Measurements from ENCODE around the gene KLF9. TPM values are rescaled to one million over a fixed set of nuclear protein-coding genes. Genes with fewer than 3 reads are reported as not detected.
A peak's percentile ranks its signal among the peaks of the same experiment; 100 is the strongest.
"Not testable (repeated sequence)": the region's sequence is repeated elsewhere in the genome, so short reads cannot be mapped to it uniquely, and the experiment has no call there.

The KLF9 gene
- total RNA-seq, 4 donors from 2014 or later = 60.3 to 111 (median 82.9) TPM

DNA sequence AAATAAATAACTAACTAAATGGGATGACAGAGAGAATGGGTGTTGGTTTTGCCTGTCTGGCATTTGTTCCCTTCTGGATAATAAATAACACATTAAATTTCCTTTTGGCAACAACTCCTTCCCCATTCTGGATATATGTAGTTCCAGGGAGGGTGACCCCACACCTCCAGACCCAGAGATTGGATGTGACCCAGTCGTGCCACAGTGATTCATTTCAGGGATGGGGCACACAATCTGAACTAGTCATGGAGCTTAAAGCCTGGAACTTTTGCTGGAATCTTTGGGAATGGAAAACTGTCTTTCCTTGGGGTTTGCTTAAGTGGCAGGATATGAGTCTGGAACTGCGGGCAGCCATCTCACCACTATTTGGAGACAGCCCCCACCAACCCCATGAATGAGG is 11.3 kb downstream of the KLF9 start:
- intact Hi-C loops (cut with DNase I; ENCODE audit: low total_unique reads) (no loop called here), in situ Hi-C loops (cut with MboI; ENCODE audit: low pct_ligation_motif_present in 1 of 4, low pct_unique_long_range_greater_than_20kb in 1 of 4, low sequenced_read_pairs in 3 of 4) (loop anchor here in 3 of 4 donors (10.0 kb wide), 3 partner anchors 58 to 192 kb away; no protein-coding TSS in a partner anchor)
- no peaks in the 10 kb centered on the region for H3K36me3 ChIP-seq
- H3K27ac ChIP-seq = peak overlapping the region; percentile 81 to 86 (median 82)
- TF ChIP-seq POLR2AphosphoS5 (IDR thresholded peaks at IDR 0.05) = no peak
- WGBS, 2 donors (ENCODE audit: low coverage in 1 of 2) = 29 to 83% methylated on average over 1 to 2 of the region's 2 CpGs
- H3K27me3 ChIP-seq = no peaks in the 10 kb centered on the region
- no peaks in the 10 kb centered on the region for H3K9me3 ChIP-seq
- no peak overlapping the region for H3K4me3 ChIP-seq
- DNase-seq = no peak
- peaks cover 59 to 98% (median 80%) of the 10 kb centered on the region in 4 donors for H3K4me1 ChIP-seq

DNA sequence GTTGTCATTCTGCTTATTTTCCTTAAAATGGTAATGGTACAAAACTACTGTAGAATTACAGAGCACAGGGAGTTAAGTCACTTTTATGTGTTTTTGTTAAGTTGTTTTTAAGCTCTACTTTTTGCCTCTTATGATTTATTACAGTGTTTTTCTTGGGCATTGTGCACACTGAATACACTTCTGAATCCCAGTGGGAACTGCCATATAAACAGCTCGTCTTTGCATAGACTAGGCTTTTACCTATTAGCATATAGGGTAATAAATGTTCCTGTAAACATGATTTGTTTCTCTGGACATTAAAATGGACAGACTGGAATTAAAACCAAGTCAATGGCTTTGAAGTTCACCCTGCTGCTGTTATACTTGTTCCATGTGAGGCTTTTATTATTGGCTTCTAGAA is 12.2 kb downstream of the KLF9 start:
- no peak overlapping the region for H3K4me3 ChIP-seq
- H3K4me1 ChIP-seq = peaks cover 59 to 98% (median 79%) of the 10 kb centered on the region in 4 donors
- no peak for DNase-seq
- TF ChIP-seq POLR2AphosphoS5 (IDR thresholded peaks at IDR 0.05) (peak in 1 of 3 donors; percentile 10), POLR2A (IDR thresholded peaks at IDR 0.05) (no peak)
- no peaks in the 10 kb centered on the region for H3K36me3 ChIP-seq
- no peaks in the 10 kb centered on the region for H3K9me3 ChIP-seq
- 33 to 46% methylated on average over 1 of the region's 1 CpG for WGBS, 2 donors (ENCODE audit: low coverage in 1 of 2)
- no peaks in the 10 kb centered on the region for H3K27me3 ChIP-seq
- intact Hi-C loops (cut with DNase I; ENCODE audit: low total_unique reads) = no loop called here
- H3K27ac ChIP-seq = peak overlapping the region in 3 of 4 donors; percentile 81 to 86 (median 82)
- in situ Hi-C loops (cut with MboI; ENCODE audit: low pct_ligation_motif_present in 1 of 4, low pct_unique_long_range_greater_than_20kb in 1 of 4, low sequenced_read_pairs in 3 of 4) = loop anchor here in 3 of 4 donors (10.0 kb wide), 3 partner anchors 57 to 193 kb away; no protein-coding TSS in a partner anchor

DNA sequence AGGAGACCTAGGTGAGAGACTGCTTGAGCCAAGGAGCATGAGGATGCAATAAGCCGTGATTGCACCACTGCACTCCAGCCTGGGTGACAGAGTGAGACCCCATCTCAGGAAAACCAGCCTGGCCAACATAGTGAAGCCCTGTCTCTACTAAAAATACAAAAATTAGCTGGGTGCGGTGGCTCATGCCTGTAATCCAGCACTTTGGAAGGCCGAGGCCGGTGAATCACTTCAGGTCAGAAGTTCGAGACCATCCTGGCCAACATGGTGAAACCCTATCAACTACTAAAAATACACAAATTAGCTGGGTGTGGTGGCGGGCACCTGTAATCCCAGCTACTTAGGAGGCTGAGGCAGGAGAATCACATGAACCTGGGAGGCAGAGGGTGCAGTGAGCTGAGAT is 13.2 kb downstream of the KLF9 start:
- in situ Hi-C loops (cut with MboI; ENCODE audit: low pct_ligation_motif_present in 1 of 4, low pct_unique_long_range_greater_than_20kb in 1 of 4, low sequenced_read_pairs in 3 of 4) = loop anchor here in 3 of 4 donors (10.0 kb wide), 3 partner anchors 56 to 194 kb away; no protein-coding TSS in a partner anchor
- H3K4me3 ChIP-seq; H3K9me3 ChIP-seq; H3K36me3 ChIP-seq; intact Hi-C loops (cut with DNase I; ENCODE audit: low total_unique reads); DNase-seq; H3K27me3 ChIP-seq: not testable (repeated sequence)
- WGBS, 2 donors (ENCODE audit: low coverage in 1 of 2) = 99 to 100% methylated on average over 1 to 6 of the region's 6 CpGs
- Histone ChIP-seq H3K4me1 (peaks cover 57 to 98% (median 74%) of the 10 kb centered on the region in 4 donors), H3K27ac (peak overlapping the region in 1 of 4 donors; percentile 82)

DNA sequence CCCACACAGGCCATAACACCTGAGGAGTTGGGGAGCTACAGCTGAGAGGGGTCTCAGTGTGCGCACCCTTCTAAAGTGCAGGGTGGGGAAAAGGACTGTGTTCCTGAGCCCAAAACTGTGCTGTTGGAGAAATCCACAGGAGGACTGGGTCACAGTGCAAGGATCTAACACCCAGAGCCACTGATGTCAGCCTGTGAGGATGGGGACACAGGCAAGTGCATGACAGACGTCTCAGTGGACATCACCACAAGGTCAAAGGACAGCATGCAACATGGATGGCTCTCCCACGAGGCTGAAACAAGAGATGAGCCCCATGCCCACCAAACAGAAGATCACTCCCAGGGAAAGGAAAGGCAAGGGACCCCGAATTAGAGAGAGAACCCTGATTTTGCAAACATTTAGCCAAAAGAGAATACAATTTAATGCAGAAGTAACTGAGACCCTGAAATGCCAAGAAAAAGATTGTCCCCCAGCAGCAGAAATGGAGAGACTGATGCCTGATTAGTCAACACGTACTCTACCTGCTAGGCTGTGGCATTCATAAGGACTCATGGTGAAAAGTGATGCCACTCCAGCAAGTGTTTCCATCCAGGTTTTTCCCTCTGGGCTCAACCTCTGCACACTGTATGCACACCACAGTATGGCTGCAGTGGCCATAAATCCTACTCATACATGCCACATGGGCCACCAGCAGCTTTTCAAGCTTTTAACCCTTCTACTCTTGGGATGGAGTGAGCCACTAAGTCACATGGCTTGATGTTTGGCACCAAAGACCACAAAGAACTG is 14.2 kb downstream of the KLF9 start:
- in situ Hi-C loops (cut with MboI; ENCODE audit: low pct_ligation_motif_present in 1 of 4, low pct_unique_long_range_greater_than_20kb in 1 of 4, low sequenced_read_pairs in 3 of 4) = loop anchor here in 3 of 4 donors (10.0 kb wide), 3 partner anchors 55 to 195 kb away; no protein-coding TSS in a partner anchor
- Histone ChIP-seq H3K4me1 (peaks cover 48 to 97% (median 65%) of the 10 kb centered on the region in 4 donors), H3K27ac (peak overlapping the region in 3 of 4 donors; percentile 13 to 70 (median 70)), H3K4me3 (no peak overlapping the region), H3K27me3 (no peaks in the 10 kb centered on the region), H3K36me3 (no peaks in the 10 kb centered on the region), H3K9me3 (no peaks in the 10 kb centered on the region)
- WGBS, 2 donors (ENCODE audit: low coverage in 1 of 2) = 86 to 100% methylated on average over 2 to 5 of the region's 5 CpGs
- TF ChIP-seq POLR2AphosphoS5 (IDR thresholded peaks at IDR 0.05) (no peak), POLR2A (IDR thresholded peaks at IDR 0.05) (no peak), EP300 (IDR thresholded peaks at IDR 0.05; ENCODE audit: low read depth) (no peak)
- TF ChIP-seq, protein P1, sequence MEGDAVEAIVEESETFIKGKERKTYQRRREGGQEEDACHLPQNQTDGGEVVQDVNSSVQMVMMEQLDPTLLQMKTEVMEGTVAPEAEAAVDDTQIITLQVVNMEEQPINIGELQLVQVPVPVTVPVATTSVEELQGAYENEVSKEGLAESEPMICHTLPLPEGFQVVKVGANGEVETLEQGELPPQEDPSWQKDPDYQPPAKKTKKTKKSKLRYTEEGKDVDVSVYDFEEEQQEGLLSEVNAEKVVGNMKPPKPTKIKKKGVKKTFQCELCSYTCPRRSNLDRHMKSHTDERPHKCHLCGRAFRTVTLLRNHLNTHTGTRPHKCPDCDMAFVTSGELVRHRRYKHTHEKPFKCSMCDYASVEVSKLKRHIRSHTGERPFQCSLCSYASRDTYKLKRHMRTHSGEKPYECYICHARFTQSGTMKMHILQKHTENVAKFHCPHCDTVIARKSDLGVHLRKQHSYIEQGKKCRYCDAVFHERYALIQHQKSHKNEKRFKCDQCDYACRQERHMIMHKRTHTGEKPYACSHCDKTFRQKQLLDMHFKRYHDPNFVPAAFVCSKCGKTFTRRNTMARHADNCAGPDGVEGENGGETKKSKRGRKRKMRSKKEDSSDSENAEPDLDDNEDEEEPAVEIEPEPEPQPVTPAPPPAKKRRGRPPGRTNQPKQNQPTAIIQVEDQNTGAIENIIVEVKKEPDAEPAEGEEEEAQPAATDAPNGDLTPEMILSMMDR (IDR thresholded peaks at IDR 0.05) = no peak
- DNase-seq = no peak
- intact Hi-C loops (cut with DNase I; ENCODE audit: low total_unique reads) = no loop called here

DNA sequence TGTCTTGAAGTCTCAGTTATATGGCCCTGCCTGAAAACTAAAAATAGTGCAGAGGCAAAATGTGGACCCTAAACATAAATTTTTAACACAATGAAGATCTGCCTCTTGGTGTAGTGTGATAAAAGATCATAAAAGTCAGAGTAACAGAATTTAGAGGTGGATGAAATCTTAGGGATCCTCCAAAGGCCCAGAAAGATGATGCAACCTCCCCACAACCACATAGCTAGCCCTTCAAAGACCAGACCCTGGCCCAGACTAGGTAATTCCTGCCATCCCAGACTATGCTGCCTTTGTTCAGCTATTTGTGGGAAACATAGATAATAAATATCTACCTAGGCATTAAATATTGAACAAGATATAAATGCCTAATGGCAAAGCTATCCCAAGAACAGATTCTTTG is 15.3 kb downstream of the KLF9 start:
- Histone ChIP-seq H3K9me3 (no peaks in the 10 kb centered on the region), H3K4me1 (peaks cover 36 to 97% (median 60%) of the 10 kb centered on the region in 4 donors), H3K36me3 (no peaks in the 10 kb centered on the region), H3K4me3 (no peak overlapping the region), H3K27ac (peak overlapping the region; percentile 67 to 70 (median 70)), H3K27me3 (no peaks in the 10 kb centered on the region)
- TF ChIP-seq POLR2AphosphoS5 (IDR thresholded peaks at IDR 0.05) = no peak
- TF ChIP-seq POLR2A (IDR thresholded peaks at IDR 0.05) = no peak
- intact Hi-C loops (cut with DNase I; ENCODE audit: low total_unique reads) = no loop called here
- in situ Hi-C loops (cut with MboI; ENCODE audit: low pct_ligation_motif_present in 1 of 4, low pct_unique_long_range_greater_than_20kb in 1 of 4, low sequenced_read_pairs in 3 of 4) = no loop called here
- DNase-seq = no peak

DNA sequence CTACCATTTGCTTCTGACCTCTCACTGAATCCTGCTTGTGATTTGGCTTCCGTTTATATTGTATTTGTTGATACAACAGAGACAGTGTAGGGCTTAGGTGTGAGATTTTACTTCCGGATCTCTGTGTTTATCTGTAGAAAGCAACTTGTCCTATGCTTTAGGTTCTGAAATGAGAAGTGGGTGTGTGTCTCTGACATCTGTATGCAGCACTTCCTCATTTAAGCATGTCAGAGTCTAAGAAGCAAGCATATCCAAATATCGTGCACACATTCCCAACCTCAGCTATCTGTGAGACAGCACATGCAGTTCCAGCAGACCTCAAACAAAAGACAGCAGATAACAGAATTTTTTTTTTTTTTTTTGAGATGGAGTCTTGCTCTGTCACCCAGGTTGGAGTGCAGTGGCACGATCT is 16.3 kb downstream of the KLF9 start:
- intact Hi-C loops (cut with DNase I; ENCODE audit: low total_unique reads) = no loop called here
- 0 to 24% methylated on average over 3 to 4 of the region's 4 CpGs for WGBS, 2 donors (ENCODE audit: low coverage in 1 of 2)
- H3K36me3 ChIP-seq = no peaks in the 10 kb centered on the region
- H3K4me1 ChIP-seq = peaks cover 35 to 97% (median 62%) of the 10 kb centered on the region in 4 donors
- H3K9me3 ChIP-seq = no peaks in the 10 kb centered on the region
- no peak for DNase-seq
- TF ChIP-seq POLR2A (IDR thresholded peaks at IDR 0.05) = peak; percentile 30
- TF ChIP-seq, protein P1 (IDR thresholded peaks at IDR 0.05) = no peak
- TF ChIP-seq EP300 (IDR thresholded peaks at IDR 0.05; ENCODE audit: low read depth) = peak; percentile 73
- TF ChIP-seq POLR2AphosphoS5 (IDR thresholded peaks at IDR 0.05) = peak; percentile 20 to 61 (median 50)
- peak overlapping the region; percentile 67 to 70 (median 70) for H3K27ac ChIP-seq
- no peak overlapping the region for H3K4me3 ChIP-seq
- no peaks in the 10 kb centered on the region for H3K27me3 ChIP-seq
- in situ Hi-C loops (cut with MboI; ENCODE audit: low pct_ligation_motif_present in 1 of 4, low pct_unique_long_range_greater_than_20kb in 1 of 4, low sequenced_read_pairs in 3 of 4) = no loop called here
